Liver (tissue), 9 donors: ENCODE data around the gene HSBP1. TPM values are rescaled to one million over a fixed set of nuclear protein-coding genes. Genes with fewer than 3 reads are reported as not detected.

Experiments used
- DNase-seq: peaks from one replicate; pipeline ENCODE4 v3.0.0-alpha.2; 2017; ENCODE audit warnings: low spot score
- H3K27ac ChIP-seq, 2 donors: one replicate each; pipeline ENCODE4 v1.7.0; 2013; ENCODE audit warnings: inconsistent platforms in 2 of 2, low read length in 2 of 2, control low read depth in 1 of 2, low read depth in 1 of 2, mild to moderate bottlenecking in 1 of 2
- H3K27me3 ChIP-seq, 4 donors: one replicate each; pipeline versions ENCODE4 v1.6.1 to v1.7.0; 2013; ENCODE audit warnings: low read length in 3 of 4, inconsistent platforms in 1 of 4, mild to moderate bottlenecking in 1 of 4, moderate library complexity in 1 of 4; ENCODE audit not compliant: control insufficient read depth in 4 of 4, insufficient read depth in 4 of 4
- H3K36me3 ChIP-seq, 4 donors: one replicate each; pipeline versions ENCODE4 v1.6.1 to v1.7.0; 2013; ENCODE audit warnings: low read length in 3 of 4, mild to moderate bottlenecking in 3 of 4, low read depth in 1 of 4, moderate library complexity in 1 of 4; ENCODE audit not compliant: control insufficient read depth in 4 of 4, insufficient read depth in 3 of 4
- H3K4me1 ChIP-seq, 4 donors: one replicate each; pipeline versions ENCODE4 v1.6.1 to v1.7.0; 2013; ENCODE audit warnings: low read length in 3 of 4, mild to moderate bottlenecking in 3 of 4, moderate library complexity in 1 of 4; ENCODE audit not compliant: control insufficient read depth in 4 of 4, insufficient read depth in 4 of 4
- H3K4me3 ChIP-seq, 3 donors: one replicate each; pipeline versions ENCODE4 v1.6.1 to v1.7.0; 2013; ENCODE audit warnings: low read length in 3 of 3, control low read depth in 1 of 3, low read depth in 1 of 3, mild to moderate bottlenecking in 1 of 3
- H3K9ac ChIP-seq, 2 donors: one replicate each; pipeline ENCODE4 v1.7.0; 2013; ENCODE audit warnings: low read length in 2 of 2, mild to moderate bottlenecking in 2 of 2, moderate library complexity in 2 of 2, control low read depth in 1 of 2, low read depth in 1 of 2
- H3K9me3 ChIP-seq, 4 donors: one replicate each; pipeline versions ENCODE4 v1.6.1 to v1.7.0; 2013; ENCODE audit warnings: low read length in 3 of 4; ENCODE audit not compliant: control insufficient read depth in 4 of 4
- EGR1 ChIP-seq, 2 donors: IDR thresholded peaks; 2 replicates each; pipeline ENCODE4 v1.6.1; 2016 to 2018; ENCODE audit warnings: antibody characterized with exemption in 2 of 2, low read depth in 2 of 2
- FOXA2 ChIP-seq: IDR thresholded peaks from 2 replicates; pipeline ENCODE4 v1.6.1; 2016; ENCODE audit warnings: antibody characterized with exemption
- GABPA ChIP-seq, 2 donors: IDR thresholded peaks in 1 of 2; conservative IDR thresholded peaks in 1 of 2; 2 replicates each; pipeline ENCODE4 v1.6.1; 2016; ENCODE audit warnings: antibody characterized with exemption in 2 of 2, mild to moderate bottlenecking in 1 of 2, moderate library complexity in 1 of 2
- HNF4A ChIP-seq, 2 donors: conservative IDR thresholded peaks; 2 replicates each; pipeline ENCODE4 v1.6.1; 2016; ENCODE audit warnings: antibody characterized with exemption in 2 of 2, mild to moderate bottlenecking in 2 of 2
- HNF4G ChIP-seq: IDR thresholded peaks from 2 replicates; pipeline ENCODE4 v1.6.1; 2016; ENCODE audit warnings: antibody characterized with exemption
- JUND ChIP-seq, 2 donors: IDR thresholded peaks; 2 replicates each; pipeline ENCODE4 v1.6.1; 2016; ENCODE audit warnings: antibody characterized with exemption in 2 of 2
- NR2F2 ChIP-seq: IDR thresholded peaks from 2 replicates; pipeline ENCODE4 v1.6.1; 2016; ENCODE audit warnings: antibody characterized with exemption
- RAD21 ChIP-seq, 2 donors: IDR thresholded peaks; 2 replicates each; pipeline ENCODE4 v1.6.1; 2016; ENCODE audit warnings: antibody characterized with exemption in 2 of 2, mild to moderate bottlenecking in 2 of 2
- RXRA ChIP-seq, 2 donors: IDR thresholded peaks; 2 replicates each; pipeline ENCODE4 v1.6.1; 2017 to 2018; ENCODE audit warnings: antibody characterized with exemption in 2 of 2, mild to moderate bottlenecking in 1 of 2
- SP1 ChIP-seq: IDR thresholded peaks from 2 replicates; pipeline ENCODE4 v1.6.1; 2018; ENCODE audit warnings: antibody characterized with exemption, mild to moderate bottlenecking
- TAF1 ChIP-seq: conservative IDR thresholded peaks from 2 replicates; pipeline ENCODE4 v1.6.1; 2016; ENCODE audit warnings: antibody characterized with exemption, mild to moderate bottlenecking
- YY1 ChIP-seq: IDR thresholded peaks from 2 replicates; pipeline ENCODE4 v1.6.1; 2016; ENCODE audit warnings: antibody characterized with exemption, mild to moderate bottlenecking
- WGBS: extraction: QIAGEN DNeasy Blood & Tissue Kit; methylation state at CpG from one replicate; pipeline ENCODE4 v1.1.7; 2013; 5-methylcytosine and 5-hydroxymethylcytosine counted together
- polyA plus RNA-seq, 2 donors: library from polyadenylated mRNA; stranded (reverse) in 1 of 2; unstranded in 1 of 2; fragments of 200-250 nt in 1 of 2; fragments of >200 nt in 1 of 2; fragmentation: Nextera tagmentation in 1 of 2; extraction: Ambion mirVana in 1 of 2; gene quantifications; one replicate each; pipeline versions ENCODE4 v1.2.1 to v1.2.3, GENCODE V29; 2013 to 2015
- total RNA-seq, 2 donors: library from RNA; depleted of rRNA; stranded (reverse); fragments of >200 nt; gene quantifications; one replicate each; pipeline ENCODE4 v1.2.3, GENCODE V29; 2014
- TF ChIP-seq, protein P1 (sequence below): IDR thresholded peaks from 2 replicates; pipeline ENCODE4 v1.6.1; 2016; ENCODE audit warnings: antibody characterized with exemption
- TF ChIP-seq, protein P2 (sequence below): IDR thresholded peaks from 2 replicates; pipeline ENCODE4 v1.6.1; 2016; ENCODE audit warnings: antibody characterized with exemption
- TF ChIP-seq, protein P3 (sequence below): IDR thresholded peaks from 2 replicates; pipeline ENCODE4 v1.6.1; 2016; ENCODE audit warnings: antibody characterized with exemption, mild to moderate bottlenecking
- TF ChIP-seq, protein P4 (sequence below): IDR thresholded peaks from 2 replicates; pipeline ENCODE4 v1.6.1; 2016; ENCODE audit warnings: antibody characterized with exemption
- donor health status: healthy.
- donor health status: healthy.
- donor health status: healthy.
- donor health status: healthy.
- donor health status: healthy.

Gene HSBP1
- total and polyA plus RNA-seq, 4 donors: 5.1 to 106 (median 38.3) TPM

DNA sequence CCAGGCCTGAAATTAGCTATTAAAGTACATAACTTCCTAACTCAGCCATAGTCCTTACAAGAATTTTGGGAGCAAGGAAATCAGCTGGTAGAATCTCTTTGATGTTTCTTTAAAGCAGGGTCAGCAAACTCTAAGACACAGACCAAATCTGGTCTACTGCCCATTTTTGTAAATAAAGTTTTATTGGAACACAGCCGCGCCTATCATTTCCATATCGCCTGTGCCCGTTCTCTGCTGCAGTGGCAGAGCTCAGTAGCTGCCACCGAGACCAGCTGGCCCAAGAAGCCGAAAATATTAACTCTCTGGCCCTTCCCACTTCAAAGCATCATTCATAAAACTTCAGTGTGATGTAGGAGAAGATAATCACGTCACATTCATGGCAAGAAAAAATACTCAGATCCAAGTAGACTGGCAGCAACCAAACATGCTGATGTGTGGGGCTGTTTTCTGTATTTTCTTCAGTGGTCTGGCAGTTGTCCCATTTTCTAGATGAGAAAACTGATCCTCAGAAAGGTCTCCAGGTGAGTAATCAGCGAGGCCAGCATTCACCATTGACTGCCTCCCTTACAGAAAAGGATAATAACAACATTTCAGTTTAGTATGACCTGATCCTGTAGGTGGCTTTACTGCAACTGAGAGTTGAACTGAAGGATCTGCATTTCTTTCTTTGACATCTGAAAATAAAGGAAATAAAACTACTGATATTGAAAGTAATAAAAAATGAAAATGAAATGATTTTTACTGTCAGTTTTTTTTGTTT, 18.0 kb upstream of the HSBP1 start:
- no peaks in the 10 kb centered on the region for H3K4me1 ChIP-seq
- no peak overlapping the region for H3K9ac ChIP-seq
- no peaks in the 10 kb centered on the region for H3K27me3 ChIP-seq
- H3K9me3 ChIP-seq: no peaks in the 10 kb centered on the region
- 86% methylated on average over 8 of the region's 8 CpGs for WGBS
- no peak for DNase-seq
- no peak overlapping the region for H3K4me3 ChIP-seq
- no peak overlapping the region for H3K27ac ChIP-seq
- TF ChIP-seq SP1 (no peak), HNF4G (no peak), HNF4A (conservative IDR thresholded peaks at IDR 0.05) (no peak), GABPA (IDR thresholded peaks at IDR 0.05 in 1 of 2, conservative IDR thresholded peaks at IDR 0.05 in 1 of 2) (no peak), RXRA (IDR thresholded peaks at IDR 0.05) (no peak), NR2F2 (no peak), YY1 (no peak), EGR1 (IDR thresholded peaks at IDR 0.05; ENCODE audit: low read depth in 2 of 2) (no peak), FOXA2 (no peak), TAF1 (no peak), JUND (IDR thresholded peaks at IDR 0.05) (no peak), RAD21 (IDR thresholded peaks at IDR 0.05) (no peak)
- TF ChIP-seq, protein P1, sequence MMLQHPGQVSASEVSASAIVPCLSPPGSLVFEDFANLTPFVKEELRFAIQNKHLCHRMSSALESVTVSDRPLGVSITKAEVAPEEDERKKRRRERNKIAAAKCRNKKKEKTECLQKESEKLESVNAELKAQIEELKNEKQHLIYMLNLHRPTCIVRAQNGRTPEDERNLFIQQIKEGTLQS: no peak
- TF ChIP-seq, protein P2, sequence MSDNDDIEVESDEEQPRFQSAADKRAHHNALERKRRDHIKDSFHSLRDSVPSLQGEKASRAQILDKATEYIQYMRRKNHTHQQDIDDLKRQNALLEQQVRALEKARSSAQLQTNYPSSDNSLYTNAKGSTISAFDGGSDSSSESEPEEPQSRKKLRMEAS: no peak
- TF ChIP-seq, protein P3, sequence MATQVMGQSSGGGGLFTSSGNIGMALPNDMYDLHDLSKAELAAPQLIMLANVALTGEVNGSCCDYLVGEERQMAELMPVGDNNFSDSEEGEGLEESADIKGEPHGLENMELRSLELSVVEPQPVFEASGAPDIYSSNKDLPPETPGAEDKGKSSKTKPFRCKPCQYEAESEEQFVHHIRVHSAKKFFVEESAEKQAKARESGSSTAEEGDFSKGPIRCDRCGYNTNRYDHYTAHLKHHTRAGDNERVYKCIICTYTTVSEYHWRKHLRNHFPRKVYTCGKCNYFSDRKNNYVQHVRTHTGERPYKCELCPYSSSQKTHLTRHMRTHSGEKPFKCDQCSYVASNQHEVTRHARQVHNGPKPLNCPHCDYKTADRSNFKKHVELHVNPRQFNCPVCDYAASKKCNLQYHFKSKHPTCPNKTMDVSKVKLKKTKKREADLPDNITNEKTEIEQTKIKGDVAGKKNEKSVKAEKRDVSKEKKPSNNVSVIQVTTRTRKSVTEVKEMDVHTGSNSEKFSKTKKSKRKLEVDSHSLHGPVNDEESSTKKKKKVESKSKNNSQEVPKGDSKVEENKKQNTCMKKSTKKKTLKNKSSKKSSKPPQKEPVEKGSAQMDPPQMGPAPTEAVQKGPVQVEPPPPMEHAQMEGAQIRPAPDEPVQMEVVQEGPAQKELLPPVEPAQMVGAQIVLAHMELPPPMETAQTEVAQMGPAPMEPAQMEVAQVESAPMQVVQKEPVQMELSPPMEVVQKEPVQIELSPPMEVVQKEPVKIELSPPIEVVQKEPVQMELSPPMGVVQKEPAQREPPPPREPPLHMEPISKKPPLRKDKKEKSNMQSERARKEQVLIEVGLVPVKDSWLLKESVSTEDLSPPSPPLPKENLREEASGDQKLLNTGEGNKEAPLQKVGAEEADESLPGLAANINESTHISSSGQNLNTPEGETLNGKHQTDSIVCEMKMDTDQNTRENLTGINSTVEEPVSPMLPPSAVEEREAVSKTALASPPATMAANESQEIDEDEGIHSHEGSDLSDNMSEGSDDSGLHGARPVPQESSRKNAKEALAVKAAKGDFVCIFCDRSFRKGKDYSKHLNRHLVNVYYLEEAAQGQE: no peak
- TF ChIP-seq, protein P4, sequence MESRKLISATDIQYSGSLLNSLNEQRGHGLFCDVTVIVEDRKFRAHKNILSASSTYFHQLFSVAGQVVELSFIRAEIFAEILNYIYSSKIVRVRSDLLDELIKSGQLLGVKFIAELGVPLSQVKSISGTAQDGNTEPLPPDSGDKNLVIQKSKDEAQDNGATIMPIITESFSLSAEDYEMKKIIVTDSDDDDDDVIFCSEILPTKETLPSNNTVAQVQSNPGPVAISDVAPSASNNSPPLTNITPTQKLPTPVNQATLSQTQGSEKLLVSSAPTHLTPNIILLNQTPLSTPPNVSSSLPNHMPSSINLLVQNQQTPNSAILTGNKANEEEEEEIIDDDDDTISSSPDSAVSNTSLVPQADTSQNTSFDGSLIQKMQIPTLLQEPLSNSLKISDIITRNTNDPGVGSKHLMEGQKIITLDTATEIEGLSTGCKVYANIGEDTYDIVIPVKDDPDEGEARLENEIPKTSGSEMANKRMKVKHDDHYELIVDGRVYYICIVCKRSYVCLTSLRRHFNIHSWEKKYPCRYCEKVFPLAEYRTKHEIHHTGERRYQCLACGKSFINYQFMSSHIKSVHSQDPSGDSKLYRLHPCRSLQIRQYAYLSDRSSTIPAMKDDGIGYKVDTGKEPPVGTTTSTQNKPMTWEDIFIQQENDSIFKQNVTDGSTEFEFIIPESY: no peak
- H3K36me3 ChIP-seq: no peaks in the 10 kb centered on the region

DNA sequence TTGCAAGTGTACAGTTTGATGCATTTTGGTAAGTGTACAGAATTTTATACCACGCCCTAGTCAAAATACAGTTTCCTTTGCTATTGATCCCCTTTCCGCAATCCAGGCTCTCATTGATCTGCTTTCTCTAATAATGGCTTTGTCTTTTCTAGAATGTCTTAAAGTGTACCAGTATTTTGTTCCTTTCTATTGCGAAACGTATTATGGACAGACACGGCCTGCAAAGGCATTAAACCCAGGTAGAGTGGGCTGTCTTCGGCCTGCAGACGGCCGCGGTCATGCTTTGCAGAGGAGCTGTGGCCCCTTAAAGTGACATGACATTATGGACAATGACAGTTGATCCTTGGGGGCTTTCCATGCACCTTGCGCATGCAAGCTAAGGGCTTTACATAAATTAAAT, 15.9 kb upstream of the HSBP1 start:
- H3K36me3 ChIP-seq: no peaks in the 10 kb centered on the region
- H3K27me3 ChIP-seq: no peaks in the 10 kb centered on the region
- no peak overlapping the region for H3K27ac ChIP-seq
- no peak for TF ChIP-seq SP1
- TF ChIP-seq, protein P4: no peak
- DNase-seq: no peak
- no peak overlapping the region for H3K9ac ChIP-seq
- H3K4me3 ChIP-seq: no peak overlapping the region
- H3K9me3 ChIP-seq: no peaks in the 10 kb centered on the region
- no peaks in the 10 kb centered on the region for H3K4me1 ChIP-seq
- 89% methylated on average over 10 of the region's 10 CpGs for WGBS
